ENCODE results near the gene S100Z.
"Not testable (repeated sequence)": the region's sequence is repeated elsewhere in the genome, so short reads cannot be mapped to it uniquely, and the experiment has no call there.

Gene S100Z

GRCh38 chr5:76821136-76821535 lies 28.7 kb upstream of the S100Z start:
- TF ChIP-seq CTCF (IDR thresholded peaks at IDR 0.05) = no peak
- H3K9me3 Mint-ChIP-seq = peaks cover 4% of the 10 kb centered on the region
- H3K4me1 Mint-ChIP-seq = peaks cover 19% of the 10 kb centered on the region
- H3K27ac Mint-ChIP-seq = no peak overlapping the region
- DNase-seq = no peak
- no peak overlapping the region for H3K4me3 Mint-ChIP-seq
- peaks cover 4% of the 10 kb centered on the region for H3K36me3 Mint-ChIP-seq (ENCODE audit: low read depth)
- peaks cover 63% of the 10 kb centered on the region for H3K27me3 Mint-ChIP-seq (ENCODE audit: low read depth, poor library complexity)

- not testable (repeated sequence) for H3K36me3 Mint-ChIP-seq (ENCODE audit: low read depth); H3K9me3 Mint-ChIP-seq; DNase-seq; H3K27ac Mint-ChIP-seq; H3K4me3 Mint-ChIP-seq
- Mint-ChIP-seq H3K27me3 (ENCODE audit: low read depth, poor library complexity) (peaks cover 52% of the 10 kb centered on the region), H3K4me1 (peaks cover 19% of the 10 kb centered on the region)
Measured at GRCh38 chr5:76822105-76822731, 27.6 kb upstream of the S100Z start.

- not testable (repeated sequence) for H3K4me3 Mint-ChIP-seq; H3K27ac Mint-ChIP-seq; H3K27me3 Mint-ChIP-seq (ENCODE audit: low read depth, poor library complexity); H3K36me3 Mint-ChIP-seq (ENCODE audit: low read depth); H3K9me3 Mint-ChIP-seq; H3K4me1 Mint-ChIP-seq; DNase-seq
Measured at GRCh38 chr5:76826416-76826815, 23.4 kb upstream of the S100Z start.

GRCh38 chr5:76831110-76831452 lies 18.7 kb upstream of the S100Z start:
- no peak for TF ChIP-seq CTCF (IDR thresholded peaks at IDR 0.05)
- Mint-ChIP-seq H3K36me3 (ENCODE audit: low read depth) (no peaks in the 10 kb centered on the region), H3K27ac (peak overlapping the region; percentile 66), H3K27me3 (ENCODE audit: low read depth, poor library complexity) (no peaks in the 10 kb centered on the region), H3K4me1 (no peaks in the 10 kb centered on the region), H3K4me3 (no peak overlapping the region), H3K9me3 (no peaks in the 10 kb centered on the region)
- no peak for DNase-seq

GRCh38 chr5:76836181-76836580 lies 13.6 kb upstream of the S100Z start:
- no peaks in the 10 kb centered on the region for H3K36me3 Mint-ChIP-seq (ENCODE audit: low read depth)
- TF ChIP-seq CTCF (IDR thresholded peaks at IDR 0.05) = no peak
- no peaks in the 10 kb centered on the region for H3K9me3 Mint-ChIP-seq
- H3K4me1 Mint-ChIP-seq = peaks cover 18% of the 10 kb centered on the region
- H3K4me3 Mint-ChIP-seq = no peak overlapping the region
- no peaks in the 10 kb centered on the region for H3K27me3 Mint-ChIP-seq (ENCODE audit: low read depth, poor library complexity)
- no peak overlapping the region for H3K27ac Mint-ChIP-seq
- DNase-seq = no peak

- no peaks in the 10 kb centered on the region for H3K9me3 Mint-ChIP-seq
- TF ChIP-seq CTCF (IDR thresholded peaks at IDR 0.05) = no peak
Measured at GRCh38 chr5:76836585-76836984, 13.2 kb upstream of the S100Z start.

GRCh38 chr5:76838481-76839261 lies 11.1 kb upstream of the S100Z start:
- TF ChIP-seq CTCF (IDR thresholded peaks at IDR 0.05) = no peak
- no peak overlapping the region for H3K4me3 Mint-ChIP-seq

More at GRCh38 chr5:76836585-76836984, 13.2 kb upstream of the S100Z start:
- H3K36me3 Mint-ChIP-seq (ENCODE audit: low read depth) = no peaks in the 10 kb centered on the region
- no peak for DNase-seq
- no peak overlapping the region for H3K27ac Mint-ChIP-seq
- no peak overlapping the region for H3K4me3 Mint-ChIP-seq
- H3K4me1 Mint-ChIP-seq = peaks cover 18% of the 10 kb centered on the region
- no peaks in the 10 kb centered on the region for H3K27me3 Mint-ChIP-seq (ENCODE audit: low read depth, poor library complexity)

More at GRCh38 chr5:76838481-76839261, 11.1 kb upstream of the S100Z start:
- DNase-seq = no peak
- no peaks in the 10 kb centered on the region for H3K36me3 Mint-ChIP-seq (ENCODE audit: low read depth)
- H3K4me1 Mint-ChIP-seq = peaks cover 18% of the 10 kb centered on the region
- peak overlapping the region; percentile 93 for H3K27ac Mint-ChIP-seq
- peaks cover 4% of the 10 kb centered on the region for H3K9me3 Mint-ChIP-seq
- H3K27me3 Mint-ChIP-seq (ENCODE audit: low read depth, poor library complexity) = no peaks in the 10 kb centered on the region

All from nephron progenitor cell (in vitro differentiated cells).